KMS-11 (cell line): ENCODE data around the gene PRICKLE4.

Experiments used
- H2AFZ ChIP-seq: fragments of 200-600 bp; sonication (generic); 2 replicates; pipeline ENCODE4 v1.6.1; 2016; ENCODE audit warnings: antibody characterized with exemption, mixed run types, low read depth
- H3K27ac ChIP-seq: fragments of 200-600 bp; sonication (generic); 2 replicates; pipeline ENCODE4 v1.6.1; 2016; ENCODE audit warnings: mild to moderate bottlenecking, mixed run types
- H3K27me3 ChIP-seq: fragments of 200-600 bp; sonication (generic); 2 replicates; pipeline ENCODE4 v1.6.1; 2017; ENCODE audit warnings: mild to moderate bottlenecking, low read depth, mixed run types, moderate library complexity; ENCODE audit not compliant: insufficient read depth
- H3K36me3 ChIP-seq: fragments of 200-600 bp; sonication (generic); 2 replicates; pipeline ENCODE4 v1.6.1; 2017; ENCODE audit warnings: mild to moderate bottlenecking, mixed run types; ENCODE audit not compliant: insufficient read depth
- H3K4me1 ChIP-seq: fragments of 200-600 bp; sonication (generic); 2 replicates; pipeline ENCODE4 v1.6.1; 2016; ENCODE audit warnings: mild to moderate bottlenecking, low read depth, mixed run types; ENCODE audit not compliant: poor library complexity, severe bottlenecking
- H3K4me2 ChIP-seq: fragments of 200-600 bp; sonication (generic); 2 replicates; pipeline ENCODE4 v1.7.0; 2016; ENCODE audit warnings: mild to moderate bottlenecking, mixed run types
- H3K4me3 ChIP-seq: fragments of 200-600 bp; sonication (generic); IDR thresholded peaks from 2 replicates; pipeline ENCODE4 v1.6.1; 2017; ENCODE audit warnings: low read depth, low read length, mixed read lengths; ENCODE audit not compliant: insufficient read depth
- H3K79me2 ChIP-seq: fragments of 200-600 bp; sonication (generic); 2 replicates; pipeline ENCODE4 v1.6.1; 2016; ENCODE audit warnings: low read depth, mixed run types; ENCODE audit not compliant: insufficient read depth
- H3K9ac ChIP-seq: fragments of 200-600 bp; sonication (generic); 2 replicates; pipeline ENCODE4 v1.6.1; 2016; ENCODE audit warnings: mild to moderate bottlenecking, mixed run types
- H4K20me1 ChIP-seq: fragments of 200-600 bp; sonication (generic); 2 replicates; pipeline ENCODE4 v1.6.1; 2016; ENCODE audit warnings: mild to moderate bottlenecking, mixed run types; ENCODE audit not compliant: insufficient read depth
- CTCF ChIP-seq: fragments of 200-600 bp; sonication (generic); conservative IDR thresholded peaks from 2 replicates; pipeline ENCODE4 v1.6.1; 2017; ENCODE audit warnings: low read depth, mild to moderate bottlenecking, antibody characterized with exemption, low read length, moderate library complexity, mixed read lengths

The PRICKLE4 gene

GRCh38 chr6:41740366-41741162, 40.0 kb upstream of the PRICKLE4 start:
- H3K27me3 ChIP-seq, result no peaks in the 10 kb centered on the region
- no peaks in the 10 kb centered on the region for H4K20me1 ChIP-seq
- no peaks in the 10 kb centered on the region for H3K36me3 ChIP-seq
- H3K27ac ChIP-seq, result no peak overlapping the region
- no peak overlapping the region for H2AFZ ChIP-seq
- no peaks in the 10 kb centered on the region for H3K79me2 ChIP-seq
- TF ChIP-seq CTCF, result no peak
- no peak overlapping the region for H3K4me3 ChIP-seq
- H3K4me2 ChIP-seq, result no peak overlapping the region
- peaks cover 9% of the 10 kb centered on the region for H3K4me1 ChIP-seq
- H3K9ac ChIP-seq, result no peak overlapping the region

- H3K36me3 ChIP-seq, result no peaks in the 10 kb centered on the region
- no peak for TF ChIP-seq CTCF
- no peak overlapping the region for H3K4me2 ChIP-seq
- no peaks in the 10 kb centered on the region for H3K4me1 ChIP-seq
- no peak overlapping the region for H2AFZ ChIP-seq
- no peaks in the 10 kb centered on the region for H4K20me1 ChIP-seq
- no peak overlapping the region for H3K9ac ChIP-seq
- no peak overlapping the region for H3K27ac ChIP-seq
- H3K4me3 ChIP-seq, result no peak overlapping the region
- H3K79me2 ChIP-seq, result no peaks in the 10 kb centered on the region
- no peaks in the 10 kb centered on the region for H3K27me3 ChIP-seq
Measured at GRCh38 chr6:41741625-41742490, 38.7 kb upstream of the PRICKLE4 start.

GRCh38 chr6:41743406-41744235, 37.0 kb upstream of the PRICKLE4 start:
- Histone ChIP-seq H2AFZ (no peak overlapping the region), H3K4me3 (no peak overlapping the region), H3K9ac (no peak overlapping the region), H3K36me3 (no peaks in the 10 kb centered on the region), H4K20me1 (no peaks in the 10 kb centered on the region), H3K4me2 (no peak overlapping the region), H3K27ac (no peak overlapping the region), H3K27me3 (no peaks in the 10 kb centered on the region), H3K4me1 (no peaks in the 10 kb centered on the region), H3K79me2 (no peaks in the 10 kb centered on the region)
- no peak for TF ChIP-seq CTCF

- TF ChIP-seq CTCF, result no peak
- Histone ChIP-seq H3K4me3 (no peak overlapping the region), H3K4me2 (no peak overlapping the region), H3K36me3 (no peaks in the 10 kb centered on the region), H4K20me1 (no peaks in the 10 kb centered on the region), H3K4me1 (no peaks in the 10 kb centered on the region), H2AFZ (no peak overlapping the region), H3K27ac (no peak overlapping the region), H3K79me2 (no peaks in the 10 kb centered on the region), H3K9ac (no peak overlapping the region), H3K27me3 (no peaks in the 10 kb centered on the region)
Measured at GRCh38 chr6:41744236-41744787, 36.3 kb upstream of the PRICKLE4 start.
